HG02973 (cell line): ENCODE measurements around the gene HOXB2.

Source experiments
- ATAC-seq: cut with Tn5 transposase; IDR thresholded peaks from one replicate; pipeline ENCODE4 v1.9.1; 2021; ENCODE audit warnings: moderate library complexity; ENCODE audit not compliant: unreplicated experiment

The HOXB2 gene

GRCh38 chr17:48545022-48545375 is at the start of gene HOXB2:
Gene HOXB2, minus strand, starts transcription at chr17:48545109. Its CDS starts 198 bp downstream, at chr17:48544911.
- no peak for ATAC-seq

GRCh38 chr17:48593840-48594537 is 49.1 kb upstream of the HOXB2 start:
- no peak for ATAC-seq

GRCh38 chr17:48593126-48593829 is 48.4 kb upstream of the HOXB2 start, which contains the start of gene HOXB5:
Gene HOXB5, minus strand, starts transcription at chr17:48593779. Its CDS starts 97 bp downstream, at chr17:48593682.
- no peak for ATAC-seq

GRCh38 chr17:48592577-48592976 is 47.7 kb upstream of the HOXB2 start:
- no peak for ATAC-seq

- ATAC-seq: no peak
Observed at GRCh38 chr17:48592057-48592514, 47.2 kb upstream of the HOXB2 start.

- no peak for ATAC-seq
Observed at GRCh38 chr17:48591255-48592056, 46.5 kb upstream of the HOXB2 start.

- ATAC-seq: no peak
Observed at GRCh38 chr17:48590607-48591161, 45.8 kb upstream of the HOXB2 start.

- ATAC-seq: no peak
Observed at GRCh38 chr17:48589831-48590606, 45.1 kb upstream of the HOXB2 start, which contains the start of gene HOXB3. Gene HOXB3, minus strand, starts transcription at chr17:48590241. Its CDS starts 37,767 bp downstream, at chr17:48552474.

- no peak for ATAC-seq
Observed at GRCh38 chr17:48589060-48589830, 44.3 kb upstream of the HOXB2 start.

GRCh38 chr17:48588528-48588927 is 43.6 kb upstream of the HOXB2 start:
- ATAC-seq: no peak

- ATAC-seq: no peak
Observed at GRCh38 chr17:48588074-48588415, 43.1 kb upstream of the HOXB2 start.

- no peak for ATAC-seq
Observed at GRCh38 chr17:48587276-48588073, 42.6 kb upstream of the HOXB2 start.

- ATAC-seq: no peak
Observed at GRCh38 chr17:48586355-48587258, 41.7 kb upstream of the HOXB2 start.

- no peak for ATAC-seq
Observed at GRCh38 chr17:48584223-48584741, 39.4 kb upstream of the HOXB2 start.

- no peak for ATAC-seq
Observed at GRCh38 chr17:48583708-48584222, 38.9 kb upstream of the HOXB2 start.

- ATAC-seq: no peak
Observed at GRCh38 chr17:48582750-48583069, 37.8 kb upstream of the HOXB2 start.

- no peak for ATAC-seq
Observed at GRCh38 chr17:48579760-48580554, 35.0 kb upstream of the HOXB2 start.
